A549 treated with AZD9567 at 1 μM for 4 hours (cell line): ENCODE measurements around the gene RAB28. TPM values are rescaled to one million over a fixed set of nuclear protein-coding genes. Genes with fewer than 3 reads are reported as not detected.

ENCODE experiments used
- total RNA-seq: library from RNA; stranded (reverse); fragments of 200-300 nt; extraction: Qiagen RNA extraction; gene quantifications from 5 replicates; pipeline ENCODE4 v1.2.3, GENCODE V29; 2022; ENCODE audit not compliant: insufficient read depth

RAB28 gene
- total RNA-seq: 5.3 to 9.8 TPM (median 9.0 TPM) in 5 replicates

GRCh38 chr4:13484122-13484748 lies at the start of gene RAB28:
Gene RAB28 (minus strand): TSS chr4:13484340.

Other genes with a start within 250 kb of the RAB28 start
- 0.05 to 0.12 TPM (median 0.10 TPM) in 4 of 5 replicates, not detected in the other for gene NKX3-2, start 60.2 kb upstream of the RAB28 start, total RNA-seq
- gene BOD1L1, start 143.4 kb upstream of the RAB28 start, total RNA-seq: 13.8 to 17.9 TPM (median 14.5 TPM) in 5 replicates